Smooth muscle cell (in vitro differentiated cells): ENCODE results near the gene LRRC15. TPM values are rescaled to one million over a fixed set of nuclear protein-coding genes. Genes with fewer than 3 reads are reported as not detected.

Source experiments
- DNase-seq: peaks from one replicate; lab custom pipeline; 2025; ENCODE audit not compliant: unreplicated experiment; lab: John Stamatoyannopoulos, UW
- H2AFZ ChIP-seq: fragments of 200-600 bp; sonication (generic); 2 replicates; pipeline ENCODE4 v1.6.0; 2016; ENCODE audit warnings: antibody characterized with exemption, low read depth, mild to moderate bottlenecking
- H3F3A ChIP-seq: fragments of 200-600 bp; sonication (generic); 2 replicates; pipeline ENCODE4 v1.6.0; 2017; ENCODE audit warnings: antibody characterized with exemption, low read depth
- H3K27ac ChIP-seq: fragments of 200-600 bp; sonication (generic); 2 replicates; pipeline ENCODE4 v1.5.1; 2016; ENCODE audit warnings: low read depth, mild to moderate bottlenecking
- H3K27me3 ChIP-seq: fragments of 200-600 bp; sonication (generic); 2 replicates; pipeline ENCODE4 v1.6.1; 2016; ENCODE audit warnings: low read depth, mild to moderate bottlenecking
- H3K36me3 ChIP-seq: fragments of 200-600 bp; sonication (generic); 2 replicates; pipeline ENCODE4 v1.5.1; 2016; ENCODE audit warnings: low read depth
- H3K4me1 ChIP-seq: fragments of 200-600 bp; sonication (generic); 2 replicates; pipeline ENCODE4 v1.5.1; 2016; ENCODE audit warnings: low read depth
- H3K4me2 ChIP-seq: fragments of 200-600 bp; sonication (generic); 2 replicates; pipeline ENCODE4 v1.6.0; 2016; ENCODE audit warnings: mild to moderate bottlenecking
- H3K4me3 ChIP-seq: fragments of 200-600 bp; sonication (generic); 2 replicates; pipeline ENCODE4 v1.5.1; 2016; ENCODE audit warnings: mild to moderate bottlenecking
- H3K79me2 ChIP-seq: fragments of 200-600 bp; sonication (generic); 2 replicates; pipeline ENCODE4 v1.6.0; 2016; ENCODE audit warnings: low read depth, mild to moderate bottlenecking
- H3K9ac ChIP-seq: fragments of 200-600 bp; sonication (generic); 2 replicates; pipeline ENCODE4 v1.6.0; 2016; ENCODE audit warnings: low read depth
- H3K9me3 ChIP-seq: fragments of 200-600 bp; sonication (generic); replicated peaks from 2 replicates; pipeline ENCODE4 v1.5.1; 2016; ENCODE audit warnings: low read depth
- H4K20me1 ChIP-seq: fragments of 200-600 bp; sonication (generic); 2 replicates; pipeline ENCODE4 v1.6.0; 2016; ENCODE audit warnings: low read depth
- CTCF ChIP-seq: fragments of 200-600 bp; sonication (generic); IDR thresholded peaks from 2 replicates; pipeline ENCODE4 v1.5.1; 2017; ENCODE audit warnings: borderline replicate concordance, mild to moderate bottlenecking, antibody characterized with exemption; ENCODE audit not compliant: insufficient read depth, poor library complexity, severe bottlenecking
- WGBS: methylation state at CpG from one replicate; pipeline ENCODE4 v1.1.7; 2016; ENCODE audit warnings: low lambda C conversion rate; 5-methylcytosine and 5-hydroxymethylcytosine counted together
- polyA plus RNA-seq: library from polyadenylated mRNA; unstranded; fragments of >200 nt; fragmentation: Nextera tagmentation; extraction: Ambion mirVana; gene quantifications from 2 replicates; pipeline ENCODE4 v1.2.1, GENCODE V29; 2016
- total RNA-seq: library from RNA; depleted of rRNA; stranded (reverse); fragments of >200 nt; gene quantifications from 2 replicates; pipeline ENCODE4 v1.2.3, GENCODE V29; 2014

Gene LRRC15
- total and polyA plus RNA-seq, 2 experiments from 2014 or later: 4.7 to 4.9 TPM

- 58% methylated on average over 9 of the region's 9 CpGs for WGBS
- Histone ChIP-seq H3K27ac (no peak overlapping the region), H4K20me1 (no peaks in the 10 kb centered on the region), H3K9me3 (no peaks in the 10 kb centered on the region), H3K4me1 (no peaks in the 10 kb centered on the region), H3K79me2 (no peaks in the 10 kb centered on the region), H3K4me2 (no peak overlapping the region), H3F3A (no peaks in the 10 kb centered on the region), H2AFZ (no peak overlapping the region), H3K36me3 (no peaks in the 10 kb centered on the region), H3K9ac (no peak overlapping the region), H3K27me3 (no peaks in the 10 kb centered on the region), H3K4me3 (no peak overlapping the region)
- no peak for DNase-seq
- no peak for TF ChIP-seq CTCF
These were observed 30.2 kb downstream of the LRRC15 start for GRCh38 chr3:194339356-194339755.

GRCh38 chr3:194337965-194338753, 31.4 kb downstream of the LRRC15 start:
- Histone ChIP-seq H3K4me1 (no peaks in the 10 kb centered on the region), H3K9me3 (no peaks in the 10 kb centered on the region), H2AFZ (no peak overlapping the region), H3K27me3 (no peaks in the 10 kb centered on the region), H3K4me3 (no peak overlapping the region), H3F3A (no peaks in the 10 kb centered on the region), H4K20me1 (no peaks in the 10 kb centered on the region), H3K27ac (peak overlapping the region; percentile 22), H3K36me3 (no peaks in the 10 kb centered on the region), H3K79me2 (no peaks in the 10 kb centered on the region), H3K9ac (no peak overlapping the region), H3K4me2 (no peak overlapping the region)
- DNase-seq: no peak
- no peak for TF ChIP-seq CTCF
- WGBS: 67% methylated on average over 13 of the region's 13 CpGs

- H3K27me3 ChIP-seq: peaks cover 4% of the 10 kb centered on the region
- no peaks in the 10 kb centered on the region for H3K36me3 ChIP-seq
- no peak overlapping the region for H2AFZ ChIP-seq
- no peak overlapping the region for H3K4me2 ChIP-seq
- no peaks in the 10 kb centered on the region for H3F3A ChIP-seq
- 87% methylated on average over 17 of the region's 17 CpGs for whole genome bisulfite sequencing
- no peak overlapping the region for H3K9ac ChIP-seq
- H3K27ac ChIP-seq: no peak overlapping the region
- H3K4me1 ChIP-seq: no peaks in the 10 kb centered on the region
- no peaks in the 10 kb centered on the region for H4K20me1 ChIP-seq
- DNase-seq: no peak
- no peaks in the 10 kb centered on the region for H3K9me3 ChIP-seq
- no peaks in the 10 kb centered on the region for H3K79me2 ChIP-seq
- no peak overlapping the region for H3K4me3 ChIP-seq
- no peak for TF ChIP-seq CTCF
These were observed 32.8 kb downstream of the LRRC15 start for GRCh38 chr3:194336601-194337355.
